Mesendoderm (in vitro differentiated cells): ENCODE data around the gene CDH2.

Source experiments
- DNase-seq: peaks from one replicate; pipeline ENCODE4 v3.0.0; 2013
- H2AK5ac ChIP-seq: 2 replicates; pipeline ENCODE4 v1.6.1; 2013; ENCODE audit warnings: low read length, inconsistent platforms
- H2BK120ac ChIP-seq: 2 replicates; pipeline ENCODE4 v1.6.1; 2013; ENCODE audit warnings: low read depth, mild to moderate bottlenecking, low read length, moderate library complexity, mixed read lengths
- H2BK15ac ChIP-seq: replicated peaks from 2 replicates; pipeline ENCODE4 v1.6.1; 2013; ENCODE audit warnings: low read depth, mild to moderate bottlenecking, moderate library complexity
- H2BK5ac ChIP-seq: 2 replicates; pipeline ENCODE4 v1.6.1; 2013; ENCODE audit warnings: low read length, inconsistent platforms
- H3K18ac ChIP-seq: 2 replicates; pipeline ENCODE4 v1.6.1; 2013; ENCODE audit warnings: mild to moderate bottlenecking, low read length, mixed read lengths
- H3K23ac ChIP-seq: one replicate; pipeline ENCODE4 v1.6.1; 2013; ENCODE audit warnings: low read length
- H3K27ac ChIP-seq: 2 replicates; pipeline ENCODE4 v1.5.1; 2013; ENCODE audit warnings: low read depth, mild to moderate bottlenecking, inconsistent platforms, low read length, moderate library complexity
- H3K27me3 ChIP-seq: 2 replicates; pipeline ENCODE4 v1.6.1; 2013; ENCODE audit warnings: low read length, control low read depth, mild to moderate bottlenecking, inconsistent platforms; ENCODE audit not compliant: insufficient read depth, poor library complexity
- H3K36me3 ChIP-seq: 2 replicates; pipeline ENCODE4 v1.6.1; 2013; ENCODE audit warnings: low read length, inconsistent platforms; ENCODE audit not compliant: control insufficient read depth, insufficient read depth
- H3K4ac ChIP-seq: one replicate; pipeline ENCODE4 v1.6.1; 2013; ENCODE audit warnings: low read depth, mild to moderate bottlenecking, low read length, moderate library complexity
- H3K4me1 ChIP-seq: 2 replicates; pipeline ENCODE4 v1.6.1; 2013; ENCODE audit warnings: low read depth, low read length, inconsistent platforms; ENCODE audit not compliant: control insufficient read depth
- H3K4me2 ChIP-seq: 2 replicates; pipeline ENCODE4 v1.6.1; 2013; ENCODE audit warnings: low read length
- H3K4me3 ChIP-seq: 2 replicates; pipeline ENCODE4 v1.5.1; 2013; ENCODE audit warnings: mild to moderate bottlenecking, low read length
- H3K56ac ChIP-seq: one replicate; pipeline ENCODE4 v1.6.1; 2013; ENCODE audit warnings: low read length
- H3K79me1 ChIP-seq: 2 replicates; pipeline ENCODE4 v1.6.1; 2013; ENCODE audit warnings: low read length, inconsistent platforms
- H3K79me2 ChIP-seq: 2 replicates; pipeline ENCODE4 v1.6.1; 2013; ENCODE audit warnings: mild to moderate bottlenecking, low read length; ENCODE audit not compliant: control insufficient read depth, insufficient read depth
- H3K9ac ChIP-seq: 2 replicates; pipeline ENCODE4 v1.6.1; 2013; ENCODE audit warnings: low read length, inconsistent platforms
- H4K5ac ChIP-seq: one replicate; pipeline ENCODE4 v1.6.1; 2013; ENCODE audit warnings: low read length
- H4K8ac ChIP-seq: one replicate; pipeline ENCODE4 v1.6.1; 2013; ENCODE audit warnings: low read depth, mild to moderate bottlenecking, control low read depth, low read length, moderate library complexity
- WGBS: extraction: QIAGEN DNeasy Blood & Tissue Kit; methylation state at CpG from one replicate; pipeline ENCODE4 v1.1.7; 2013; ENCODE audit warnings: low lambda C conversion rate, missing lambda C conversion rate; ENCODE audit not compliant: insufficient coverage; ENCODE audit errors: extremely low coverage; 5-methylcytosine and 5-hydroxymethylcytosine counted together

The CDH2 gene

DNA sequence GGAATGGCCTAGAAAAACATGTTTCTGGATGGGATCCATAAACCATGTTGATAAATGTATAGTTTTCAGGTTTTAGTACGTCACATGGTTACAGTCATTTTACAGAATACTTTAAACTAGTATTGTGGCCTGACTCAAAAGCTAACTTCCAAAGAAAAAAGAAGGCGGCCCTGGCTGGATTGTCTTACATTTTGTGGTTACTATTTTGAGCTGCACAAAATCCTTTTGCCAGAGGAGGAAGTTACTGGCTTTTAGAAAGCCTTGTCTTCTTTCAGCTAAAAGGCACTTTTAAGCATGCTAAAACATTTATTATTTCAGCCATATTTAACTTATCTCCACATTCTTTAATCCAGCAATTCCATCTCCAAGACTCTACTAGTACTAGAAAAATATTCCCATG is 227.9 kb downstream of the CDH2 start:
- Histone ChIP-seq H4K8ac (no peak overlapping the region), H3K4me2 (no peak overlapping the region), H3K4me1 (no peaks in the 10 kb centered on the region), H3K23ac (no peak overlapping the region), H3K36me3 (peaks cover 2% of the 10 kb centered on the region), H2AK5ac (no peak overlapping the region), H3K4me3 (no peak overlapping the region), H3K79me2 (no peaks in the 10 kb centered on the region), H3K4ac (no peak overlapping the region), H3K9ac (no peak overlapping the region), H2BK5ac (no peak overlapping the region), H4K5ac (no peak overlapping the region), H3K27ac (no peak overlapping the region), H3K18ac (no peak overlapping the region), H3K56ac (no peak overlapping the region), H2BK120ac (no peak overlapping the region), H3K79me1 (no peaks in the 10 kb centered on the region), H3K27me3 (no peaks in the 10 kb centered on the region), H2BK15ac (no peak overlapping the region)
- no CpG with 5 or more reads among the region's 2 CpGs for WGBS
- DNase-seq, result no peak

DNA sequence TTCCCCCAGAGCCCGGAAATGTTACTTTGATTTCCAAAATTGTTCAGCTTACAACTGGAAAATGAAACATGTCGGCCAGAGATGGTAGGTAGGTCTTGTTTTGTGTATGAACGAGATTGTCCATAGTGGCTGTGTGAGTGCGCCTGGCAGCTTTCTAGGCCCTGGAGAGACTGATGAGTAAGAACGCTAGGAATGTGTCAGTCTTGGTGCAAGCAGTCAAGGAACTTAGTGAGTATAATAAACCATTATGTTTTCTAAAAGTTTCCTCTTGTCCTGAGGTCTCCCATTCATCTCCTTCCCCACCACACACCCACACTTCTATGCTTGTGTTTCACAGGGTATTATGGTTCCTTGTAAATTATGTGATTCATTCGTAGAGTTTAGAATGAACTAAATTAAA is 234.2 kb downstream of the CDH2 start:
- no peak overlapping the region for H2BK15ac ChIP-seq
- no peak overlapping the region for H3K23ac ChIP-seq
- H2AK5ac ChIP-seq, result no peak overlapping the region
- no peak overlapping the region for H3K56ac ChIP-seq
- no peak overlapping the region for H3K4me2 ChIP-seq
- H4K8ac ChIP-seq, result no peak overlapping the region
- no peak overlapping the region for H3K4ac ChIP-seq
- H2BK5ac ChIP-seq, result no peak overlapping the region
- no peak overlapping the region for H4K5ac ChIP-seq
- no peak overlapping the region for H3K27ac ChIP-seq
- no peaks in the 10 kb centered on the region for H3K79me2 ChIP-seq
- no peaks in the 10 kb centered on the region for H3K36me3 ChIP-seq
- WGBS, result 100% methylated on average over 1 of the region's 6 CpGs
- no peak overlapping the region for H2BK120ac ChIP-seq
- H3K79me1 ChIP-seq, result no peaks in the 10 kb centered on the region
- H3K4me1 ChIP-seq, result no peaks in the 10 kb centered on the region
- no peak overlapping the region for H3K9ac ChIP-seq
- H3K18ac ChIP-seq, result no peak overlapping the region
- no peaks in the 10 kb centered on the region for H3K27me3 ChIP-seq
- DNase-seq, result peak; percentile 25
- H3K4me3 ChIP-seq, result no peak overlapping the region

DNA sequence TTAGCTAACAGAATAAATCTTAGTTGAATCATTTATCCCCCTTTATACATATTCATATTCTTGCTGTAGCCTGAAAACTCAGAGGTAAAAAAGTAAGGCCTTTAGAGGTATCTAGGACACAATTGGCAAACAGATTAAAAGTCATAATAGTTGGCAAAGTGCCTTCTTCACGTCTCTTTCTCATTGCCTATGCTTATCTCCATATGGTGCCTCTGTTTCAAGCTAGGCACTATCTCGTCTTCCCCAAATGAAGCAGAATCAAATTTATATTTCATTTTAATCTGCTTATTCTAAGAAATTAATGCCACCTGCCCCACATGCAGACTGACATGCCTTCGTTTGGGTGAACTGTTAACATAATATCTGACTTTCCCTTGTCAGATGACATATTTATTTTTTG is 245.4 kb downstream of the CDH2 start:
- Histone ChIP-seq H3K4me3 (no peak overlapping the region), H3K79me1 (no peaks in the 10 kb centered on the region), H3K4me1 (no peaks in the 10 kb centered on the region), H3K27me3 (no peaks in the 10 kb centered on the region), H4K5ac (no peak overlapping the region), H2BK5ac (no peak overlapping the region), H3K4ac (no peak overlapping the region), H2BK15ac (no peak overlapping the region), H3K9ac (no peak overlapping the region), H3K27ac (no peak overlapping the region), H3K79me2 (no peaks in the 10 kb centered on the region), H2AK5ac (no peak overlapping the region), H3K4me2 (no peak overlapping the region), H3K36me3 (no peaks in the 10 kb centered on the region), H3K18ac (no peak overlapping the region), H2BK120ac (no peak overlapping the region), H3K56ac (no peak overlapping the region), H4K8ac (no peak overlapping the region), H3K23ac (no peak overlapping the region)
- WGBS, result no CpG with 5 or more reads among the region's 3 CpGs
- DNase-seq, result no peak

DNA sequence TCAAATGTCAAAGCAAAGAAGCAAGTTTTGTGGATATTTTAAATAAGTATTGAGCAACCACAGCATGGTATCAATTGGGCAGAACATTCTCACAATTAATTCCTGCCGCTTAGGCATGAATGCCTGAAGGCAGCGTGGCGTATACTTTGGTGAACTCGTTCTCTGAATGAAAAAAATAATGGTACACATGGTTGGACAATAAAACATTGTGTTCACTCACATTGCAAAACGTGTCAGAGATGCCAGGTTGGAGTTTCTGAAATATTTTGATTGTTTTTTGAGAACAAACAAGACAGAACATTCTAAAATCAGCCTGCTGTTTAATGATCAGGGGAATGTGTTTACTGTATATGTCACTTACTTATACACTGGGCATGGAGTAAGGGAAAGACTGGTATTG is 254.2 kb downstream of the CDH2 start:
- no CpG with 5 or more reads among the region's 5 CpGs for WGBS
- H3K79me1 ChIP-seq, result no peaks in the 10 kb centered on the region
- no peaks in the 10 kb centered on the region for H3K36me3 ChIP-seq
- no peak overlapping the region for H3K56ac ChIP-seq
- H2BK120ac ChIP-seq, result no peak overlapping the region
- no peak overlapping the region for H3K4me3 ChIP-seq
- peak overlapping the region; percentile 4 for H2BK15ac ChIP-seq
- H3K23ac ChIP-seq, result no peak overlapping the region
- no peak overlapping the region for H2BK5ac ChIP-seq
- no peak overlapping the region for H2AK5ac ChIP-seq
- no peaks in the 10 kb centered on the region for H3K27me3 ChIP-seq
- no peak for DNase-seq
- no peak overlapping the region for H3K4me2 ChIP-seq
- no peak overlapping the region for H4K5ac ChIP-seq
- H4K8ac ChIP-seq, result no peak overlapping the region
- H3K18ac ChIP-seq, result no peak overlapping the region
- no peaks in the 10 kb centered on the region for H3K79me2 ChIP-seq
- H3K4me1 ChIP-seq, result peaks cover 11% of the 10 kb centered on the region
- no peak overlapping the region for H3K9ac ChIP-seq
- no peak overlapping the region for H3K4ac ChIP-seq
- no peak overlapping the region for H3K27ac ChIP-seq

- Histone ChIP-seq H2BK120ac (no peak overlapping the region), H3K79me2 (no peaks in the 10 kb centered on the region), H3K4me2 (no peak overlapping the region), H3K18ac (no peak overlapping the region), H3K9ac (no peak overlapping the region), H3K4ac (no peak overlapping the region), H4K5ac (no peak overlapping the region), H3K79me1 (no peaks in the 10 kb centered on the region), H3K36me3 (no peaks in the 10 kb centered on the region), H3K23ac (no peak overlapping the region), H3K56ac (peak overlapping the region; percentile 60), H3K4me3 (no peak overlapping the region), H2AK5ac (no peak overlapping the region), H2BK15ac (no peak overlapping the region), H3K4me1 (peaks cover 11% of the 10 kb centered on the region), H2BK5ac (peak overlapping the region; percentile 41), H3K27ac (no peak overlapping the region), H3K27me3 (no peaks in the 10 kb centered on the region), H4K8ac (no peak overlapping the region)
- WGBS, result no CpG with 5 or more reads among the region's 18 CpGs
- peak; percentile 87 for DNase-seq
Observed at GRCh38 chr18:27921904-27922751, 254.8 kb downstream of the CDH2 start.

DNA sequence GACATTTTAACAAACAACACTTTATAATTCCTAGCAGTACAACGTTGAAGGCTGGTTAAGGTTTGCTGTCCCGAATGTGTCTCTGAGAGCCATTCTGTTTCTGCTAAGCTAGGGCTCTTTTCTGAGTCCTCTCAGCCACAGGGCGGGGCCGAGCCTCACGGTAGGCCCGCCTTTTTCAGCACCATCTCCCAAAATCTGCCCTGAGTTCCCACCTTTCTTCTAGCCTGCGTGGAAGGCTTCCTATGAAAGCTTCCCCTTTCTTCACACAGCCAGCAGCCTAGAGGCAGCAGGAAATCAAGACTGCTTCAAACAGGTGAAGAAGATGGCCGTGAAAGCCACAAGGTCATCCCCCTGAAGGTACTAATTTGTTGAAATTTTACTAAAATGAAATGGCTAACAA is 255.5 kb downstream of the CDH2 start:
- DNase-seq, result peak; percentile 49
- Histone ChIP-seq H3K27me3 (no peaks in the 10 kb centered on the region), H3K79me1 (no peaks in the 10 kb centered on the region), H3K79me2 (no peaks in the 10 kb centered on the region), H3K4ac (no peak overlapping the region), H2BK5ac (no peak overlapping the region), H3K18ac (no peak overlapping the region), H3K56ac (no peak overlapping the region), H3K9ac (no peak overlapping the region), H2BK15ac (no peak overlapping the region), H4K5ac (no peak overlapping the region), H3K27ac (no peak overlapping the region), H4K8ac (no peak overlapping the region), H3K4me1 (peaks cover 11% of the 10 kb centered on the region), H2AK5ac (no peak overlapping the region), H3K36me3 (no peaks in the 10 kb centered on the region), H2BK120ac (no peak overlapping the region), H3K4me3 (no peak overlapping the region), H3K4me2 (no peak overlapping the region), H3K23ac (no peak overlapping the region)
- WGBS, result no CpG with 5 or more reads among the region's 8 CpGs
